ENCODE results near the gene PLIN3. TPM values are rescaled to one million over a fixed set of nuclear protein-coding genes. Genes with fewer than 3 reads are reported as not detected.

PLIN3 gene
- total and polyA plus RNA-seq, 2 experiments from 2014 or later = 38.0 to 59.9 TPM

GRCh38 chr19:4839192-4839591, 28.3 kb downstream of the PLIN3 start (continued):
- no peak for TF ChIP-seq EZH2 (IDR thresholded peaks at IDR 0.05; ENCODE audit: low read depth, unreplicated experiment)
- no peak for TF ChIP-seq STAT1 (IDR thresholded peaks at IDR 0.05; ENCODE audit: unreplicated experiment)
- TF ChIP-seq JUNB (IDR thresholded peaks at IDR 0.05; ENCODE audit: unreplicated experiment) = no peak

- no peak overlapping the region for H3K4me2 ChIP-seq
- 0 out of 3 replicates have a peak overlapping the region, but pooled peaks have one; percentile 34 for H3K4me3 Mint-ChIP-seq
Observed at GRCh38 chr19:4832776-4833175, 34.7 kb downstream of the PLIN3 start.

More at GRCh38 chr19:4832776-4833175, 34.7 kb downstream of the PLIN3 start:
- no peaks in the 10 kb centered on the region for H3K4me1 ChIP-seq (ENCODE audit: insufficient read depth)
- H3K27me3 ChIP-seq (ENCODE audit: insufficient read depth) = peaks cover 27% of the 10 kb centered on the region
- Mint-ChIP-seq H3K4me1 (no peaks in the 10 kb centered on the region), H3K36me3 (ENCODE audit: low read depth) (peaks cover 6% of the 10 kb centered on the region; the same call in 2 of the 3 replicates), H3K27ac (no peak overlapping the region), H3K9me3 (no peaks in the 10 kb centered on the region), H3K27me3 (ENCODE audit: insufficient read depth, low read depth, poor library complexity) (peaks cover 18% of the 10 kb centered on the region)
- DNase-seq (ENCODE audit: low spot score) (no peak), ATAC-seq (no peak)
- no peak overlapping the region for H3K4me3 ChIP-seq
- no peak for TF ChIP-seq ZNF331 (CRISPR knock-in tag; IDR thresholded peaks at IDR 0.05; ENCODE audit: low read depth)
- TF ChIP-seq ETS1 (IDR thresholded peaks at IDR 0.05) = no peak
- no peak for TF ChIP-seq JUNB (IDR thresholded peaks at IDR 0.05; ENCODE audit: unreplicated experiment)
- no peak for TF ChIP-seq NANOG (IDR thresholded peaks at IDR 0.05; ENCODE audit: borderline replicate concordance)
- no peak for TF ChIP-seq EZH2phosphoT487 (IDR thresholded peaks at IDR 0.05; ENCODE audit: unreplicated experiment)
- TF ChIP-seq STAT1 (IDR thresholded peaks at IDR 0.05; ENCODE audit: unreplicated experiment) = no peak
- TF ChIP-seq ZNF114 (CRISPR knock-in tag; IDR thresholded peaks at IDR 0.05) = no peak
- no peak for TF ChIP-seq ZNF462 (CRISPR knock-in tag; IDR thresholded peaks at IDR 0.05)
- H2AFZ ChIP-seq = no peak overlapping the region
- no peaks in the 10 kb centered on the region; the same call in 1 of the 2 replicates for H3F3A ChIP-seq (replicated peaks; ENCODE audit: low read depth)
- no peaks in the 10 kb centered on the region; the same call in 1 of the 2 replicates for H4K20me1 ChIP-seq (replicated peaks; ENCODE audit: insufficient read depth)
- H3K27ac ChIP-seq (ENCODE audit: low read depth) = no peak overlapping the region
- H3K36me3 ChIP-seq (ENCODE audit: insufficient read depth) = no peaks in the 10 kb centered on the region
- no peaks in the 10 kb centered on the region for H3K9me2 ChIP-seq (ENCODE audit: insufficient read depth)
- H3K79me2 ChIP-seq (replicated peaks; ENCODE audit: insufficient read depth) = no peaks in the 10 kb centered on the region

Data from GM23338 (cell line).